CD4-positive, alpha-beta T cell treated with Interleukin-6 at 100 ng/mL for 8 hours (primary cell): ENCODE data around the gene KCTD11.
"Not testable (repeated sequence)": the region's sequence is repeated elsewhere in the genome, so short reads cannot be mapped to it uniquely, and the experiment has no call there.

Source experiments
- DNase-seq: peaks from one replicate; pipeline ENCODE4 v3.0.0-alpha.2; 2020; ENCODE audit warnings: mixed read lengths, low spot score

KCTD11 gene

DNA sequence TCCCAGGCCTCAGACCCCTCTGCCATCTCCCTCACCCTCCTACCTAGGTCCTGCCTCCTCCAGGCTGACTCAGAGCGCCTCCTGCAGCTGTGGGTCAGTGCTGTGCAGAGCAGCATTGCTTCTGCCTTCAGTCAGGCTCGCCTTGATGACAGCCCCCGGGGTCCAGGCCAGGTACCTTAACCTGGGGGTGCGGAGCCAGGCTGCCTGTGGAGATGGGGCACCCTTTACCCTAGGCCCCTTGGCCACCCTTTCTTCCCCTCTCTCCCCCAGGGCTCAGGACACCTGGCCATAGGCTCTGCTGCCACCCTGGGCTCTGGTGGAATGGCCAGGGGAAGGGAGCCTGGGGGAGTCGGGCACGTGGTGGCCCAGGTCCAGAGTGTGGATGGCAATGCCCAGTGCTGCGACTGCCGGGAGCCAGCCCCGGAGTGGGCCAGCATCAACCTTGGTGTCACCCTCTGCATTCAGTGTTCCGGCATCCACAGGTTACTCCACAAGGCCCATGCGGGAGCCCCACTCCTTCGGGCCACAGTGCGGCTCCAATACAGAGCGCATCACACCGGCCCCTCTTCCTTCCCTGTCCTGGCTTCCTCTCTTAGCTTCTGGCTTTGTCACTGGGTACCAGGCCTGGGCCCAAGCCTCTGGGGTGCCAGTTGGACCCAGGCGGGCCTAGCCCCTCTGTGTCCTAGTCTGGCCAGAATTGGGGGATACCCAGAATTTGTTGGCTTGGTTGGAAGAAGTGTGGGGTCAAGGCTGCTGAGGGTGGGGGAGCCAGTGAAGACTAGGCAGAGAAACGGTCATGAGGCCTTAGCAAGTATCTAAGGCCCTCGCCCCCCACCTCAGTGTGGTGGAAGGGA lies 5.0 kb upstream of the KCTD11 start:
- no peak for DNase-seq

DNA sequence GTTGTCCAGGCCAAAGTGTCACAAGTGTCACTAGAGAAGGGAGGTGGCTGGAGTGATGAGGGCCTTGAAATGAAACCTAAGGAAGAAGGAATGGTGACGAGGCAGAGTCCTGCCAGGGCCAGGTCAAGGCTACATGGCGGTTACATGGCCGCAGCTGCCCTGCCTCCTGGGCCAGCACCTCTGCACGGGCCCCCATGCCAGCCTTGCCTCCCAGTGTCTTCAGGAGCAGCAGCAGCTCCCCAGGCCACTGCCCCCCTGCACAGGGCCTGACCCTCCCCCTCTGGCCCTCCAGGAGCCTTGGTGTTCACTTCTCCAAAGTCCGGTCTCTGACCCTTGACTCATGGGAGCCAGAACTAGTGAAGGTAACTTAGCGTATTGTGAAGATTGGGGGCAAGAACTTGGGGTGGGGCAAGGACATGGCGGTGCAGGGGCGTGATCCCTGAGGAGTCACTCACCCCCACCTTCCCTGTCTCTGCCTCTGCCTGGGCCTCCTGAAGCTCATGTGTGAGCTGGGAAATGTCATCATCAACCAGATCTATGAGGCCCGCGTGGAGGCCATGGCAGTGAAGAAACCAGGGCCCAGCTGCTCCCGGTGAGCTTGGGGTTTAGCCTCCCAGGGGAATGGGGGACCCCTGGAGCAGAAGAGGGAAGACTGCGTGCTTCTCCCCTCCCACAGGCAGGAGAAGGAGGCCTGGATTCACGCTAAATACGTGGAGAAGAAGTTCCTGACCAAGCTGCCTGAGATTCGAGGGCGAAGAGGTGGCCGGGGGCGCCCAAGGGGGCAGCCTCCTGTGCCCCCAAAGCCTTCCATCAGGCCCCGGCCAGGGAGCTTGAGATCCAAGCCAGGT lies 4.1 kb upstream of the KCTD11 start:
- no peak for DNase-seq

DNA sequence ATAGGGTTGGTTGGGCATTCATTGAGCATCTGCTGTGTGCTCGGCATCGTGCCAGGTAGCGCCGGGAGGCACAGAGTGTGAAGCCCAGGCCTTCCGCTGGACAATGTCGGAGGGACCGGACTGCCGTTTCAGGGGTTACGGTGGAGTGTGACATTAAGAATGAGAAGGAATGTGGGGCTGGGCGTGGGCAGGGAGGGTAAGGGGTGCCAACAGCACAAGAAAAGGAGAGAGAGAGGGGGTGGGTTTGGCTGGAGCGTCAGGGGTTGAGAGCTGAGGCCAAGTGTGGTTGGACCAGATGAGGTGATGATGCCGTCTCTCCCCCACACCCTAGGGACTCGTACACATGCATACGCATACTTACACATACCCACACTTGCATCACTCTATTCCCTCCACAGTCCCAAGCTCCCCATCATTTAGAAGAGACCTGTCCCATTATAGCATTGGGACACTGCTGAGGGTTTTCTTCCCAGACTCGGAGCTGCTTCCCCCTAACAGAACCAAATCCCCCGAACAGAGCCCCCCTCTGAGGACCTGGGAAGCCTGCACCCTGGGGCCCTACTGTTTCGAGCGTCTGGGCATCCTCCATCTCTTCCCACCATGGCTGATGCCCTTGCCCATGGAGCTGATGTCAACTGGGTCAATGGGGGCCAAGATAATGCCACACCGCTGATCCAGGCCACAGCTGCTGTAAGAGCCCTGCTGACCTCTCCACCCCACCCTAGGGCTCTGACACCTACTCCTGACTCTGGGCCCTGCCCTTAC lies 3.3 kb upstream of the KCTD11 start:
- DNase-seq = no peak

DNA sequence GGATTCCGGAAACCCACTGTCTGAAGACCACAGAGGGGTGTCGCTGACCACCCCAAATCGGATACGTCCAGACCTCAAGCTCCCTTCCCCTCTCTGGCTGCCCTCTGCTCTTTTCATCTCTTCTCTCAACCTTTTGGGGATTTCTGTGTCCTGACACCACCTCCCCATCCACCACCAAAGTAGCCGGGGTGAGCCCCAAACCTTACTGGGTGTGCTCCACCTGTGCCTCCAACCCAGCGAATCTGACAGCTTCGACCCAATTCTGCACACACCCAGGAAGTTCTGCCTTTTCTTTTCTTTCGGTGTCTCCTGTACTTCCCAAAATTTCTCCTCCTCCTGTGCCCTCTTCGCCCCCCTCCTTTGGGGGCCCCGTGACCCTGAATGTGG lies 534 bp downstream of the KCTD11 start:
- DNase-seq = no peak

DNA sequence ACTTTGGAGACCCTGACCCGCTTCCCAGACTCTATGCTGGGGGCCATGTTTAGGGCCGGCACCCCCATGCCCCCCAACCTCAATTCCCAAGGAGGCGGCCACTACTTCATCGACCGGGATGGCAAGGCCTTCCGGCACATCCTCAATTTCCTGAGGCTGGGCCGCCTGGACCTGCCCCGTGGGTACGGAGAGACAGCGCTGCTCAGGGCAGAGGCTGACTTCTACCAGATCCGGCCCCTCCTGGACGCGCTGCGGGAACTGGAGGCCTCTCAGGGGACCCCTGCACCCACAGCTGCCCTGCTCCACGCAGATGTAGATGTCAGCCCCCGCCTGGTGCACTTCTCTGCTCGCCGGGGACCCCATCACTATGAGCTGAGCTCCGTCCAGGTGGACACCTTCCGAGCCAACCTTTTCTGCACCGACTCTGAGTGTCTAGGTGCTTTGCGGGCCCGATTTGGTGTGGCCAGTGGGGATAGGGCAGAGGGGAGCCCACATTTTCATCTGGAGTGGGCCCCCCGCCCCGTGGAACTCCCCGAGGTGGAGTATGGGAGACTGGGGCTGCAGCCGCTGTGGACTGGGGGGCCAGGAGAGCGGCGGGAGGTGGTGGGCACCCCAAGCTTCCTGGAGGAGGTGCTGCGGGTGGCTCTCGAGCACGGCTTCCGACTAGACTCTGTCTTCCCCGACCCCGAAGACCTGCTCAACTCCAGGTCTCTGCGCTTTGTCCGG lies 1.1 kb downstream of the KCTD11 start:
- no peak for DNase-seq

DNA sequence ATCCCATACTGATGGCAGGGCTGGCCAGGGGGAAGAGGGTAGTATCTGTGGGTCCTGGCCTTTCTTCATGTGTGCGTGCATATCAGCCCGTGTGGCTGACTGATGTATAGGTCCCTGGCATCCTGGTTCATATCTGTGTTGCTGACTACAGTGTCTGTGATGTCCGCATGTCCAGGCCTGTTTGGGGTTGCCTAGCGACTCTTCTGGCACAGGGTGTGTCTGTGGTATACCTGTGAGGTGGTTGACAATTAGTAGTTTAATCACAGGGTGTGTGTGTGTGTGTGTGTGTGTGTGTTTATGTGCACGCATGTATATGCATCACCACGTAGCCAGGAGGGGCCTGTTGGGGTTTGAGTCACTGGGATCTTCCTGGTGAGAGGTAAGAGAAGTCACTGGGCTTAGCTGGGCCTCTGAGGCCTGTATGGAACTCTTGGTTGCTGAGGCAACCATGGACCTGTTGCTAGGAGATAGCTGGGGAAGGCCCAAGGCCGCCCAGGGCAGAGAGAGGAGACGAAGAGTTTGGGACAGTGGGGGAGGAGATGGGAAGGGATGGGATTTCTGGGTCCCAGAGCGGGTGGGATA lies 2.4 kb downstream of the KCTD11 start:
- no peak for DNase-seq

DNA sequence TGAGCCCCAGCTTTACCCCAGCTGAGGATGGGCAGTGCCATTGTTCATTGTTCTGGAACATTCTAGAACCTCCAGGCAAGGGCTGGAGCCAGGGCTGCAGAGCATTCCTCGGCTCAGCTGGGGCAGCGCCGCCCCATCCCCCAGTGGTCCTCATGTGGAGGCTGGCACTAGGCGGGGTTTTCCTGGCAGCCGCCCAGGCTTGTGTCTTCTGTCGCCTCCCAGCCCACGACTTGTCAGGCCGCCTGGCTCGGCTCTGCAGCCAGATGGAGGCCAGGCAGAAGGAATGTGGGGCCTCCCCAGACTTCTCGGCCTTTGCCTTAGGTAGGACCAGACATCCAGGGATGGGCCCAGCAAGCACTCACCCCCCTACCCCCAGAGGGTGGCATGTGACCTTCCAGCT lies 3.1 kb downstream of the KCTD11 start, which contains the start of gene TMEM95:
Gene TMEM95 (plus strand): TSS at position 104 of the 400 bp plus-strand sequence. CDS start 49 bp downstream, at position 153.
- no peak for DNase-seq

DNA sequence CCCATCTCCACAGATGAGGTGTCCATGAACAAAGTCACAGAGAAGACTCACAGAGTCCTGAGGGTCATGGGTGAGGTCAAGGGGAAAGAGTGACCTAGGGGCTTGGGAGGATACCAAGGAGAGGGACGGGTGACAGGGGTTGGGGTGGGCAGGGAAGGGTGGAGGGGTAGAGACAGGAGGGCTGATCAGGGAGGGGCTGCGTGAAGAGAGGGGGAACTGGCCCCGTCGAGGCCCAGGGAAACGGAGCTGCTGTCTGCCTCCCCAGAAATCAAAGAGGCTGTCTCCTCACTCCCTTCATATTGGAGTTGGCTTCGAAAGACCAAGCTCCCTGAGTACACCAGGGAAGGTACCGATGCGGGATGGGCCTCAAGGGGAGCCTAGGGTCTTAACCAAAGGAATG lies 3.6 kb downstream of the KCTD11 start:
- no peak for DNase-seq

DNA sequence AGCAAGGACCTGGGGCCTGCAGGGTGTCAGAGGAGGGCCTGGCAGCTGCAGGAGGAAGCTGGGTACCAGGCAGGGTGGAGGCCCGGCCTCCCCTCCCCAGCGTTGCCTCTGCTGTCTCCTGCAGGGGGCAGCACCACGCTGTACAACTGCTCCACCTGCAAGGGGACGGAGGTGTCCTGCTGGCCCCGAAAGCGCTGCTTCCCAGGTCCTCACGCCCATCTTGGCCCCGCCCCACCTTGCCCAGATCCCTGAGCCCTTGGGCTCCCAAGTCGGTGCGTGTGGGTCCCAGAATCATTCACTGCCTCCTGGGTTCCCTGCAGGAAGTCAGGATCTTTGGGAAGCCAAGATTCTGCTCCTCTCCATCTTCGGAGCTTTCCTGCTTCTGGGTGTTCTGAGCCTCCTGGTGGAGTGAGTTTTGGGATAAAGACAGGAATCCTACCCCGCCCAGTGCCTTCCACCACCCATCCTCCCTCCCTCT lies 4.1 kb downstream of the KCTD11 start:
- peak; percentile 87 for DNase-seq

DNA sequence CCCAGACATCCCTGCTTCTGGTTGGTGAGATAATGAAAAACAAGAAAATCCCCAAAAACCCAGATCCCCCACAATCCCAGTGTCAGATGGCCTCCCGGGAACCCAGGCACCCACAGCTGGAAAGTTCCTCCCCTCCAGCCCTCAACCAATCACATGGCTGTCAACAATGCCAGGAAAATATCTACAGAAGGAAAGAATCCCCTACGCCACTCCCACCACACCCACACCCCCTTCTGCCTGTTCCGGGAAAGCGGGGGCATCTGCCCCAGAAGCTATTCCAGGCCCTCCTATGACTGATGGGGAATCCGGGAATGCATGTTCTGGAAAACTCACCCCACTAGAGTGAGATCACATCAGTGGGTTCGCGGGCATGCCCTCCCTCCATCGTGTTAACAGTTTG lies 4.8 kb downstream of the KCTD11 start:
- DNase-seq = no peak

DNA sequence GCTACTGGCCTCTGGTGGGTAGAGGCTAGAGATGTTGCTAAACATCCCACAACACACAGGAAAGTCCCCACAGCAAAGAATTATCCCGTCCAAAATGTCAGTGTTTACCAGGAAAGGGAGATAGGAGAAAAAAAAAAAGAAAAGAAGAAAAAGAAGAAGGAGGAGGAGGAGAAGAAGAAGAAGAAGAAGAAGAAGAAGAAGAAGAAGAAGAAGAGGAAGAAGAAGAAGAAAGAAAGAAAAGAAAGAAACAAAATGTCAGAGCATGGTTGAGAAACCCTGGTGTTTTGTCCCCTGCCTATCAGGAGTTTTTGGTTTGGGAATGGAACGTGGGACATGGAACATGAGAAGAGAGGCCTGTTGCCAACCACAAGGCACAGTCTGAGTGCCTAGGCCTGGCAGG lies 5.4 kb downstream of the KCTD11 start:
- DNase-seq = no peak

DNA sequence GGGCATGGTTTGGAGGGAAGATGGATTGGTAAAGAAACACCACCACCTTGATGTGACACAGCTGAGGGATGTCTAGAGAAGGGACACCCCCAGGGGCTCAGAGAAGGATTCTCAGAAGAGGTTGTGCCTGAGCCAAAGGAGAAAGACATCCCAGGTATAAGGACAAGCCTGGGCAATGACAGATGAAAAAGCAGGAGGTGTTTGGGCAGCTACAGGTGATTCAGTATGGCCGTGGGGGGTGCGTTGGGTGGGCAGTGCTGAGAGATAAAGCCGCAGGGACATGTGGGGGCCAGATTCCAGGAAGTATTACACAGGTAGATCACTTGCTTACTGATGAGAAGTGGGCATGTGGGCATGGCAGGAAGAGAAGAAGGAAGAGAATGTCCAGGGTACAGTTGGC lies 9.9 kb downstream of the KCTD11 start:
- no peak for DNase-seq

DNA sequence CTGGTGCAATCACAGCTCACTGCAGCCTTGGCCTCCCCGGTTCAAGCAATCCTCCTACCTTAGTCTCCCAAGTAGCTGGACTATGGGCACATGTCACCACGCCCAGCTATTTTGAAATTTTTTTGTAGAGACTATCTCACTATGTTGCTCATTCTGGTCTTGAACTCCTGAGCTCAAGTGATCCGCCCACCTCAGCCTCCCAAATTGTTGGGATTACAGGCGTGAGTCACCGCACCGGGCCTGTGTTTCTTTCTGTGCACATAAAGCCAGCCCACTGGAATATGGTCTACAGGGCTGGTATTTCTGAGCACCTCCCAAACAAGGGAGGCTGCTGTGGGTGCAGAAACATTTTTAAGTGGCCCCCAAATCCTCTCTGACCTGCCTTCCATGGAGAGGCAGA lies 11.3 kb downstream of the KCTD11 start:
- no peak for DNase-seq

DNA sequence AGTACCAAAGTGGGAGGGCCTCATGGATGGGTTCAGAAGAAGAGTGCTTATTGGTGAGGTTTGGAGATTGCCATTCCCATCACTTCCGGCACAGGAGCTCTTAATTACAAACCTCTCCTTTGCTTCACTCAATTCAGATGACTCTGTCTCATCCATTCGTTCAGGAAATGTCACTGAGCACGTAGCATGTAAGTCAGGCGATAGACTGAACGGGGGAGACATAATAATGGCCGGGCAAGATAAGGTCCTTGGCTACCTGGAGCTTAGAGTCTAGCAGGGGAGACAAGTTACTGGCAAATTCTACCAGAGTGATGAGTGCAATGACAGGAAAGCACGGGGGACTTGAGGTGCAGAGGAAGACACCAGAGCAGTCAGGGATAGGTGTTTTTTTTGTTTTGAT lies 14.0 kb downstream of the KCTD11 start:
- DNase-seq = not testable (repeated sequence)

DNA sequence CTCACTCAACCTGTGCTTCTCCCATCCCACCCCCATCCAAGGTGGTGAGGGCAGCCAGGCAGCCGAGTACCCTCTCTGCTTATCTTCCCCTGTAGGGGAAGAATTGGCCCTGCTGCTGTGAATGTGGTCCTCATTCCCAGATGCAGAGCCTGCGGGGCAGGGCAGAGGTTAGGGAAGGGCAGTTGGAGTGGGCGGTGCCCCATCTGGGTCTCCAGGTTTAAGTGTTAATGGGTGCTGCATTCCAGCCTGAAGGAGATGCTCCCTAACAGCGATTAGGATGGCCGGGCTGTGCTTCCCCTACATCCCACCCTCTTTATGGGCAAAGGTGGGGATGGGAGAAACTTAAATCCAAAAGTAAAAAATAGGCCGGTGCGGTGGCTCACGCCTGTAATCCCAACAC lies 15.1 kb downstream of the KCTD11 start:
- DNase-seq = no peak

DNA sequence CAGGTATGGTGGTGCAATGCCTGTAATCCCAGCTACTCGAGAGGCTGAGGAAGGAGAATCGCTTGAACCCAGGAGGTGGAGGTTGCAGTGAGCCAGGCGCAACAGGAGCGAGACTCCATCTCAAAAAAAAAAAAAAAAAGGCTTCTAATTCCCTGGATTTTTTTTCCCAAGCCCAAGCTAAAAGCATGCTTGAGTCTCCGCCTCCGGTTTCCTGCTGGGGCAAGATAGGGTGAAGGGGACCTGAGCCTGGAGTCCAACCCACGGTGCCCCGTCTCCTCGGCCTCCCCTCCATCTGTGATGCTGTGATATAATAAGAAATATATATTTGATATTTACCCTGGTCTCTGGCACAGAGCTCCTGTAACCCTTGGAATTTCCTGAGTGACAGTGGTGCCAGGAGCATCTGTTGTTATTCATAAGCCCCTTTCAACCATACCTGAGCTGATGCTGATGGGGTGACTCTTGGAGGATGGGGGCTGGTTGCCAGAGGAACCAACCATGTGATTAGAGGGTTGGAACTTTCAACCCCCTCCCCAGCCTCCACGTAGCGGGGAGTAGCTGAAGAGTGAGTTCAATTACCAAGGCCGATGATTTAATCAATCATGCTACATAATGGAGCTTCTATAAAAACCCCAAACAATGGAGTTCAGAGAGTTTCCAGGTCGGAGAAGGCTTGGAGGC lies 16.1 kb downstream of the KCTD11 start:
- no peak for DNase-seq

DNA sequence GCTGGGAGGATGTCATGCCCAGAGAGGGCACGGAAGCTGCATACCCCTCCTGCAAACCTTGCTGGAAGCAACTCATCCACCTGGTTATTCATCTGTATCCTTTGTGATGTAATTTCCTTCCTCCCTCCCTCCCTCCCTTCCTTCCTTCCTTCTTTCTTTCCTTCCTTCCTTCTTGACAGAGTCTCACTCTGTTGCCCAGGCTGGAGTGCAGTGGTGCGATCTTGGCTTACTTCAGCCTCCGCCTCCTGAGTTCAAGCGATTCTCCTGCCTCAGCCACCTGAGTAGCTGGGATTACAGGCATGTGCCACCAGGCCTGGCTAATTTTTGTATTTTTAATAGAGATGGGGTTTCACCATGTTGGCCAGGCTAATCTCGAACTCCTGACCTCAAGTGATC lies 16.6 kb downstream of the KCTD11 start:
- not testable (repeated sequence) for DNase-seq

DNA sequence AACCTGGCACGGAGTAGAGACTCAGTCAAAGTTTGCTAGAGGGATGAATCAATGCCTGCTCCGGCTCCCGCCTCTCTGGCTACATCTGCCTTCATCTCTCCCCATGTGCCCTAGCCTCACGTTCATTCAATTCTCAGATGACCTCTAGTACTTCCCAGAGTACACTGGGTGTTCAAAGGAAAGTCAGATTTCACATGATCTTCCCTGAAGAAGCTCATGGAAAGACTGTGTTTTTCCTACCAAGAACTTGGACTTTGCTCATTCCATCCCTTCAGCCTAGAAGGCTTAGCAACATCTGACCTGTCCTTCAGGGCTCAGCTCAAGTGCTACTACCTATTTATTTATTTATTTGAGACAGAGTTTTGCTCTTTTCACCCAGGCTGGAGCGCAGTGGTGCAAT lies 17.9 kb downstream of the KCTD11 start:
- DNase-seq = no peak

DNA sequence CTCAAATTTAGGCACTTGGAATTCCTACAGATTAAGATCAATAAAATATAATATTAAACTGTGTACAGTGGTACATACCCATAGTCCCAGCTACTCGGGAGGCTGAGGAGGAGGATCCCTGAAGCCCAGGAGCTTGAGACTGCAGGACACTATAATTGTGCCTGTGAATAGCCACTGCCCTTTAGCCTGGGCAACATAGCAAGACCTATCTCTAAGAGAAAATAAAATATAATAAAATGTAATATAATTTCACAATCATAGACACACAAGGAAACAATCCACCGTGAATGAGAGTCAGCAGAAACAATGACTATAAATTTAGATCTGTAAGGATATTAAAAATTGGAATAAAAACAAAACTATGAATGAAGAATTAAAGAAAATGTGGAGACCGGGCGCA lies 18.9 kb downstream of the KCTD11 start:
- DNase-seq = no peak

DNA sequence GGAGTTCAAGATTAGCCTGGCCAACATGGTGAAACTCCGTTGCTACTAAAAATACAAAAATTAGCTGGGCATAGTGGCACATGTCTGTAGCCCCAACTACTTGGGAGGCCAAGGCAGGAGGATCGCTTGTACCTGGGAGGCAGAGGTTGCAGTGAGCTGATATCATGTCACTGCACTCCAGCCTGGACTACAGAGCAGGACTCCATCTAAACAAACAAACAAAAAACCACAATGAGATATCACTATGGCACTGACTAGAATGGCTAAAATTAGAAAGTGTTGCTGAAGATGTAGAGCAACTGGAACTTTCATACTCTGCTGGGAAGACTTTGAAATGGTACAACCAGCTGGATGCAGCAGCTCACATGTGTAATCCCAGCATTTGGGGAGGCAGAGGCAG lies 22.4 kb downstream of the KCTD11 start:
- no peak for DNase-seq

DNA sequence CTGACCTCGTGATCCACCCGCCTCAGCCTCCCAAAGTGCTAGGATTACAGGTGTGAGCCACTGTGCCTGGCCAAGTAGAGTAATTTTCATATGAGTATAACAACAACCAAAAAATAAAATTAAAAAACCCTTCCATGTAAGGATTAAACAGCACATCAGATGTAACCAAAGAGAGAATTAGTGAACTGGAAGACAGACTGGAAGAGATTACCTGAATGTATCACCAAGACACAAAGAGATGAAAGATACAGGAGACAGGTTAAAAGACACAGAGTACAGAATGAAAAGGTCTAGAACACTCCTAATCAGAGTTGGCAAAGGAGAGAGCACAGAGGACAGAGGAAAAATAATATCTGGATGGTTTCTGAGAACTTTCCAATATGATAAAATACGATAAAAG lies 27.2 kb downstream of the KCTD11 start:
- no peak for DNase-seq
